IMR-90 (cell line): ENCODE data around the gene C3AR1. TPM values are rescaled to one million over a fixed set of nuclear protein-coding genes. Genes with fewer than 3 reads are reported as not detected.

Experiments
- ATAC-seq: fragments of 200-7000 bp; cut with Tn5 transposase; 2 replicates; pipeline ENCODE4 v1.9.1; 2020; ENCODE audit warnings: low read depth, mild to moderate bottlenecking, moderate library complexity
- BruUV-seq: library from RNA; stranded (reverse); fragments of 400-500 nt; replicated peaks from 2 replicates; lab custom pipeline; 2021; lab: Mats Ljungman, UMichigan
- CTCF ChIA-PET: fragments of 300-600 bp; formaldehyde crosslinking; extraction: SDS; loops from one replicate; lab custom pipeline; 2021; ENCODE audit warnings: antibody characterized with exemption; lab: Yijun Ruan, JAX
- POLR2A ChIA-PET: fragments of 300-600 bp; sonication (Branson Sonifier 250); formaldehyde crosslinking; loops from one replicate; lab custom pipeline; 2022; ENCODE audit warnings: antibody characterized with exemption; ENCODE audit not compliant: unreplicated experiment; lab: Charles Lee
- DNase-seq: peaks from one replicate; pipeline ENCODE4 v3.0.0; 2013
- H2AFZ ChIP-seq: replicated peaks from 2 replicates; pipeline ENCODE3; 2013; ENCODE audit warnings: low read length, mild to moderate bottlenecking; ENCODE audit not compliant: poor library complexity
- H2AK5ac ChIP-seq: 2 replicates; pipeline ENCODE4 v1.6.1; 2013; ENCODE audit warnings: low read depth, low read length, inconsistent platforms
- H2AK9ac ChIP-seq: replicated peaks from 2 replicates; pipeline ENCODE3; 2013; ENCODE audit warnings: mild to moderate bottlenecking, low read depth, low read length, moderate library complexity; ENCODE audit not compliant: poor library complexity
- H2BK120ac ChIP-seq: 2 replicates; pipeline ENCODE4 v1.6.1; 2013; ENCODE audit warnings: low read depth, low read length, inconsistent platforms
- H2BK15ac ChIP-seq: 3 replicates; pipeline ENCODE4 v1.6.1; 2013; ENCODE audit warnings: low read depth, low read length, inconsistent platforms
- H2BK20ac ChIP-seq: 2 replicates; pipeline ENCODE4 v1.6.1; 2013; ENCODE audit warnings: low read depth, mild to moderate bottlenecking, inconsistent platforms, low read length, moderate library complexity
- H2BK5ac ChIP-seq: 2 replicates; pipeline ENCODE4 v1.6.1; 2013; ENCODE audit warnings: mild to moderate bottlenecking, low read depth, low read length, inconsistent platforms; ENCODE audit not compliant: poor library complexity, severe bottlenecking
- H3K14ac ChIP-seq: replicated peaks from 2 replicates; pipeline ENCODE4 v1.6.1; 2013; ENCODE audit warnings: low read depth, low read length, inconsistent platforms
- H3K18ac ChIP-seq: 2 replicates; pipeline ENCODE4 v1.6.1; 2013; ENCODE audit warnings: low read depth, low read length, control low read depth
- H3K23ac ChIP-seq: 2 replicates; pipeline ENCODE4 v1.6.1; 2013; ENCODE audit warnings: low read depth, low read length, inconsistent platforms
- H3K27ac ChIP-seq: 2 replicates; pipeline ENCODE4 v1.5.1; 2013; ENCODE audit warnings: mild to moderate bottlenecking, control low read depth, low read length; ENCODE audit not compliant: insufficient read depth
- H3K27me3 ChIP-seq: 2 replicates; pipeline ENCODE4 v1.6.1; 2013; ENCODE audit warnings: low read length; ENCODE audit not compliant: control insufficient read depth, insufficient read depth
- H3K36me3 ChIP-seq: 2 replicates; pipeline ENCODE4 v1.6.1; 2013; ENCODE audit warnings: low read length, mixed read lengths; ENCODE audit not compliant: control insufficient read depth, insufficient read depth
- H3K4ac ChIP-seq: 2 replicates; pipeline ENCODE4 v1.6.1; 2013; ENCODE audit warnings: low read depth, low read length, inconsistent platforms
- H3K4me1 ChIP-seq: 2 replicates; pipeline ENCODE4 v1.6.1; 2013; ENCODE audit warnings: low read length, mixed read lengths; ENCODE audit not compliant: control insufficient read depth, insufficient read depth
- H3K4me2 ChIP-seq: 2 replicates; pipeline ENCODE4 v1.6.1; 2013; ENCODE audit warnings: low read depth, mild to moderate bottlenecking, control low read depth, low read length, moderate library complexity
- H3K4me3 ChIP-seq: 2 replicates; pipeline ENCODE4 v1.5.1; 2013; ENCODE audit warnings: low read depth, mild to moderate bottlenecking, control low read depth, low read length, moderate library complexity; ENCODE audit not compliant: insufficient read depth
- H3K56ac ChIP-seq: 2 replicates; pipeline ENCODE4 v1.6.1; 2013; ENCODE audit warnings: low read length, inconsistent platforms; ENCODE audit not compliant: insufficient read depth; ENCODE audit errors: extremely low read depth
- H3K79me1 ChIP-seq, 2 experiments: 2 replicates each; pipeline ENCODE4 v1.6.1; 2013; ENCODE audit warnings: low read length in 2 of 2, inconsistent platforms in 1 of 2, low read depth in 1 of 2
- H3K9ac ChIP-seq: 2 replicates; pipeline ENCODE4 v1.6.1; 2013; ENCODE audit warnings: low read depth, low read length, control low read depth
- H3K9me1 ChIP-seq: 2 replicates; pipeline ENCODE4 v1.6.1; 2013; ENCODE audit warnings: low read length, inconsistent platforms; ENCODE audit not compliant: insufficient read depth
- H3K9me3 ChIP-seq: 2 replicates; pipeline ENCODE4 v1.6.1; 2013; ENCODE audit warnings: low read length; ENCODE audit not compliant: control insufficient read depth, insufficient read depth
- H4K20me1 ChIP-seq: 2 replicates; pipeline ENCODE4 v1.6.1; 2013; ENCODE audit warnings: low read length, inconsistent platforms; ENCODE audit not compliant: insufficient read depth
- H4K5ac ChIP-seq: 2 replicates; pipeline ENCODE4 v1.6.1; 2013; ENCODE audit warnings: mild to moderate bottlenecking, low read depth, low read length, control low read depth
- H4K8ac ChIP-seq, 2 experiments: 2 replicates each; pipeline ENCODE4 v1.6.1; 2013; ENCODE audit warnings: low read depth in 2 of 2, low read length in 2 of 2, control low read depth in 1 of 2, inconsistent platforms in 1 of 2
- H4K91ac ChIP-seq: 2 replicates; pipeline ENCODE4 v1.6.1; 2013; ENCODE audit warnings: low read depth, low read length, inconsistent platforms; ENCODE audit not compliant: insufficient read depth
- ELK1 ChIP-seq: fragments of 150-350 bp; IDR thresholded peaks from 2 replicates; pipeline ENCODE4 v1.6.1; 2016; ENCODE audit warnings: low read depth, mild to moderate bottlenecking, low read length, moderate library complexity, borderline replicate concordance
- RCOR1 ChIP-seq: IDR thresholded peaks from 2 replicates; pipeline ENCODE4 v1.6.1; 2012; ENCODE audit warnings: mild to moderate bottlenecking, low read length, improper control_type of control experiment; ENCODE audit not compliant: insufficient replicate concordance
- WGBS, 2 experiments: methylation state at CpG; one replicate each; pipeline versions ENCODE4 v1.1.5 to v1.1.7; 2013; ENCODE audit warnings: missing lambda C conversion rate in 2 of 2; ENCODE audit not compliant: insufficient read length in 1 of 2; ENCODE audit errors: extremely low coverage in 2 of 2; 5-methylcytosine and 5-hydroxymethylcytosine counted together
- dilution Hi-C: fragments of 300-500 bp; cut with HindIII; formaldehyde crosslinking; loops from one replicate; pipeline ENCODE4 v1.14.3; 2018; ENCODE audit warnings: low sequenced_read_pairs; ENCODE audit not compliant: unreplicated experiment
- in situ Hi-C: fragments of 300-500 bp; cut with MboI; formaldehyde crosslinking; loops from 3 replicates; pipeline ENCODE4 v1.14.3; 2019; ENCODE audit warnings: low sequenced_read_pairs, inconsistent platforms, mixed read lengths
- intact Hi-C: fragments of 100-400 bp; cut with micrococcal nuclease; formaldehyde crosslinking; loops from 2 replicates; pipeline ENCODE4 v1.10.0; 2022
- polyA plus RNA-seq, 3 experiments: library from polyadenylated mRNA; depleted of rRNA; stranded (reverse); fragments of >200 nt; gene quantifications; 2 replicates each; pipeline ENCODE4 v1.2.3, GENCODE V29; 2012; ENCODE audit warnings: low replicate concordance in 1 of 3
- total RNA-seq: library from RNA; depleted of rRNA; stranded (reverse); fragments of >200 nt; gene quantifications from 2 replicates; pipeline ENCODE4 v1.2.3, GENCODE V29; 2012; rRNA removed

Gene C3AR1
- total and polyA plus RNA-seq, 2 of the 4 experiments (the other 2 are of a cell fraction) = 0.31 to 0.36 TPM

- H4K91ac ChIP-seq = no peak overlapping the region
- intact Hi-C loops = no loop called here
- ChIA-PET POLR2A (no interaction called here), CTCF (interaction anchor here (1.0 kb wide), 1 partner anchor 17 kb away, joined by 5 read pairs; no protein-coding TSS in a partner anchor)
- ATAC-seq = no peak
- no peak overlapping the region for H3K27ac ChIP-seq
- no peak overlapping the region for H2AK9ac ChIP-seq
- no peak overlapping the region for H2AFZ ChIP-seq
- BruUV-seq = no TSS peak
- H3K27me3 ChIP-seq = peaks cover 3% of the 10 kb centered on the region; the same call in 1 of the 2 replicates
- TF ChIP-seq RCOR1 = no peak
- TF ChIP-seq ELK1 = no peak
- no peak overlapping the region for H3K18ac ChIP-seq
- no peak overlapping the region for H4K5ac ChIP-seq
- no peak overlapping the region for H3K4me2 ChIP-seq
- dilution Hi-C loops = no loop called here
- no peak overlapping the region for H2AK5ac ChIP-seq
- H2BK15ac ChIP-seq = no peak overlapping the region
- no CpG with 5 or more reads among the region's 7 CpGs for WGBS, 2 experiments
- H3K36me3 ChIP-seq = no peaks in the 10 kb centered on the region
- no peak overlapping the region for H2BK120ac ChIP-seq
- H3K4me3 ChIP-seq = no peak overlapping the region
- no peak overlapping the region for H3K23ac ChIP-seq
- no peak overlapping the region for H3K14ac ChIP-seq
- DNase-seq = no peak
- no peak overlapping the region for H3K4ac ChIP-seq
- H4K20me1 ChIP-seq = no peaks in the 10 kb centered on the region
- H3K4me1 ChIP-seq = no peaks in the 10 kb centered on the region
- no peaks in the 10 kb centered on the region for H3K9me1 ChIP-seq
- no peaks in the 10 kb centered on the region for H3K79me1 ChIP-seq
- H2BK5ac ChIP-seq = no peak overlapping the region
- no peak overlapping the region for H3K56ac ChIP-seq
- H2BK20ac ChIP-seq = no peak overlapping the region
- no peak overlapping the region for H4K8ac ChIP-seq
- in situ Hi-C loops = no loop called here
- no peak overlapping the region for H3K9ac ChIP-seq
- H3K9me3 ChIP-seq = no peaks in the 10 kb centered on the region
These were observed 54.8 kb downstream of the C3AR1 start for GRCh38 chr12:8011331-8011730.

Other genes with a start within 250 kb of the C3AR1 start
- under 0.01 TPM in 1 of 2 replicates, not detected in the other for gene SLC2A14, start 193.4 kb downstream of the C3AR1 start, total RNA-seq
- gene SLC2A14, start 193.4 kb downstream of the C3AR1 start, polyA plus RNA-seq (2012; rRNA removed) = 0.05 and 0.07 TPM in 2 replicates
- 54.8 and 113 TPM in 2 replicates for gene SLC2A3, start 130.2 kb downstream of the C3AR1 start, total RNA-seq
- gene SLC2A3, start 130.2 kb downstream of the C3AR1 start, polyA plus RNA-seq (2012; rRNA removed) = 38.2 and 46.1 TPM in 2 replicates
- gene FOXJ2, start 33.6 kb downstream of the C3AR1 start, total RNA-seq = 3.0 and 3.9 TPM in 2 replicates
- 8.4 and 8.5 TPM in 2 replicates for gene FOXJ2, start 33.6 kb downstream of the C3AR1 start, polyA plus RNA-seq (2012; rRNA removed)
- gene NECAP1, start 15.9 kb upstream of the C3AR1 start, total RNA-seq = 37.3 and 44.2 TPM in 2 replicates
- gene NECAP1, start 15.9 kb upstream of the C3AR1 start, polyA plus RNA-seq (2012; rRNA removed) = 32.2 and 35.6 TPM in 2 replicates
- gene CLEC4A, start 57.3 kb upstream of the C3AR1 start, total RNA-seq = 0.28 TPM in 1 of 2 replicates, not detected in the other
- 0.29 and 0.44 TPM in 2 replicates for gene CLEC4A, start 57.3 kb upstream of the C3AR1 start, polyA plus RNA-seq (2012; rRNA removed)
- gene ZNF705A, start 90.7 kb upstream of the C3AR1 start, total RNA-seq = not detected in 2 replicates
- not detected in 2 replicates for gene ZNF705A, start 90.7 kb upstream of the C3AR1 start, polyA plus RNA-seq (2012; rRNA removed)
- under 0.01 TPM in 1 of 2 replicates, not detected in the other for gene FAM90A1, start 161.3 kb upstream of the C3AR1 start, total RNA-seq
- 0.09 and 0.11 TPM in 2 replicates for gene FAM90A1, start 161.3 kb upstream of the C3AR1 start, polyA plus RNA-seq (2012; rRNA removed)